HEK293 (cell line): ENCODE results near the gene TTC16.

ENCODE experiments used
- CTCF ChIP-seq: fragments of 450-650 bp; formaldehyde crosslinking; IDR thresholded peaks from 2 replicates; pipeline ENCODE4 v1.5.1; 2016; ENCODE audit warnings: missing biosample characterization, missing genetic modification characterization
- ZNF529 ChIP-seq: fragments of 450-650 bp; formaldehyde crosslinking; IDR thresholded peaks from 2 replicates; pipeline ENCODE4 v1.5.1; 2017; ENCODE audit warnings: missing genetic modification characterization, missing biosample characterization; ENCODE audit not compliant: insufficient replicate concordance
- ZSCAN30 ChIP-seq: fragments of 450-650 bp; IDR thresholded peaks from 2 replicates; pipeline ENCODE4 v1.5.1; 2018; ENCODE audit warnings: missing biosample characterization, mild to moderate bottlenecking, missing genetic modification characterization, moderate library complexity

- no peak for TF ChIP-seq ZNF529
- TF ChIP-seq ZSCAN30 (tag by site-specific recombination), result no peak
- TF ChIP-seq CTCF (tag by site-specific recombination), result no peak
Observed at GRCh38 chr9:127758843-127759242, 43.0 kb downstream of the TTC16 start.
